ENCODE data around the gene ARMC8. TPM values are rescaled to one million over a fixed set of nuclear protein-coding genes. Genes with fewer than 3 reads are reported as not detected.

The ARMC8 gene
- total RNA-seq, 1 experiment from 2014 or later, result 63.6 TPM

DNA sequence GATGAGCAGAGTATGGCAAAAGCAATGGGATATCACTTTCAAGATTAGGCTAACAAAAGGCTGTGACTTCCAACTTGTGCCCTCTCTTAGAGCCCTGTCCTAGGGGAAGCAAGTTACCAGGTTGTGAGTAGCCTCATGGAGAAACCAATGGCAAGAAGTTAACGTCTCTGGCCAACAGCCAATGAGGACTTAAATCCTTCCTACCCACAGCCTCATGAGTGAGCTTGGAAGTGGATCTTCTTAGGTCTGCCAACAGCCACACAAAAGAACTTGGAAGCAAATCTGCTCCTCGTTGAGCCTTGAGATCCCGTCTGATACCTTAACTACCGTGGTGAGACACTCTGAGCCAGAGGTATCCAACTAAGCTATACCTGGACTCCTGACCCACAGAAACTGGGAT lies 136.9 kb downstream of the ARMC8 start:
- Histone ChIP-seq H3K56ac (ENCODE audit: insufficient read length, low read depth, low read length) (no peak overlapping the region), H3K9ac (ENCODE audit: extremely low read depth, insufficient read length, low read length) (no peak overlapping the region), H3T11ph (ENCODE audit: low read length) (no peak overlapping the region), H3K79me2 (ENCODE audit: insufficient read depth, low read length) (no peaks in the 10 kb centered on the region), H3K23me2 (ENCODE audit: insufficient read length, low read depth, low read length, poor library complexity, severe bottlenecking) (peaks cover under 1% of the 10 kb centered on the region), H3K14ac (ENCODE audit: insufficient read depth, low read length) (no peak overlapping the region), H4K20me1 (ENCODE audit: control insufficient read depth, insufficient read depth, insufficient read length) (no peaks in the 10 kb centered on the region), H4K91ac (ENCODE audit: insufficient read length, low read depth, low read length) (no peak overlapping the region), H2BK120ac (ENCODE audit: low read depth, low read length, poor library complexity, severe bottlenecking) (no peak overlapping the region), H3K27me3 (ENCODE audit: insufficient read depth, low read length) (no peaks in the 10 kb centered on the region), H3K79me1 (ENCODE audit: insufficient read depth, low read depth, low read length, poor library complexity, severe bottlenecking) (no peaks in the 10 kb centered on the region), H3K4me1 (ENCODE audit: insufficient read depth, low read length) (peaks cover 4% of the 10 kb centered on the region), H2BK15ac (ENCODE audit: low read depth, low read length) (no peak overlapping the region), H2BK20ac (ENCODE audit: low read depth, low read length, poor library complexity, severe bottlenecking) (no peak overlapping the region), H3K18ac (ENCODE audit: insufficient read length, low read depth, low read length) (no peak overlapping the region), H4K5ac (ENCODE audit: insufficient read length, low read depth, low read length) (no peak overlapping the region), H2BK12ac (ENCODE audit: insufficient read length, low read depth, low read length) (no peak overlapping the region), H3K4ac (ENCODE audit: low read depth, low read length) (no peak overlapping the region), H3K23ac (ENCODE audit: insufficient read length, low read depth, low read length) (no peak overlapping the region), H2AFZ (ENCODE audit: low read length) (no peak overlapping the region), H4K8ac (replicated peaks; ENCODE audit: insufficient read length, low read depth, low read length) (no peak overlapping the region), H3K4me2 (ENCODE audit: insufficient read depth, insufficient read length, low read length) (no peak overlapping the region), H3K9me3 (ENCODE audit: control insufficient read depth, low read depth, low read length) (no peaks in the 10 kb centered on the region), H2AK5ac (ENCODE audit: insufficient read length, low read length) (no peak overlapping the region), H3K27ac (ENCODE audit: insufficient read length, low read depth, low read length) (no peak overlapping the region), H2BK5ac (ENCODE audit: insufficient read length, low read length) (no peak overlapping the region)
- H3K4me1 Mint-ChIP-seq, result peaks cover 17 to 18% of the 10 kb centered on the region in 2 experiments
- no peak for DNase-seq
- no peaks in the 10 kb centered on the region for H3K36me3 Mint-ChIP-seq (ENCODE audit: insufficient read depth in 1 of 3, low read depth in 3 of 3)
- no peak overlapping the region for H3K27ac Mint-ChIP-seq
- no peak for TF ChIP-seq CTCF (conservative IDR thresholded peaks at IDR 0.05)
- peaks cover 6% of the 10 kb centered on the region for H3K27me3 Mint-ChIP-seq (ENCODE audit: low read depth)
- H3K9me3 Mint-ChIP-seq, result no peaks in the 10 kb centered on the region
- H3K4me3 Mint-ChIP-seq, result no peak overlapping the region
- WGBS (ENCODE audit: extremely low coverage, insufficient read length, low lambda C conversion rate), result no CpG with 5 or more reads among the region's 4 CpGs

All from H9 (cell line).